Neural cell (in vitro differentiated cells): ENCODE measurements around the gene WDR37. TPM values are rescaled to one million over a fixed set of nuclear protein-coding genes. Genes with fewer than 3 reads are reported as not detected.

Experiments used
- H2AFZ ChIP-seq: fragments of 200-600, 300-800 bp; sonication (generic), shearing (Covaris generic); 2 replicates; pipeline ENCODE4 v1.6.0; 2014; ENCODE audit warnings: low read depth, mild to moderate bottlenecking, antibody characterized with exemption, low read length, moderate library complexity
- H3F3A ChIP-seq: fragments of 200-600 bp; shearing (Covaris generic); 2 replicates; pipeline ENCODE4 v1.6.1; 2016; ENCODE audit warnings: mild to moderate bottlenecking, moderate library complexity, mixed read lengths, antibody characterized with exemption, low read length; ENCODE audit not compliant: insufficient read depth, poor library complexity, severe bottlenecking
- H3K27ac ChIP-seq: fragments of 200-600, 300-800 bp; sonication (generic), shearing (Covaris generic); 2 replicates; pipeline ENCODE4 v1.5.1; 2014; ENCODE audit warnings: mild to moderate bottlenecking, low read length, moderate library complexity
- H3K27me3 ChIP-seq: fragments of 300-800, 200-600 bp; sonication (generic), shearing (Covaris generic); 2 replicates; pipeline ENCODE4 v1.6.0; 2014; ENCODE audit warnings: mild to moderate bottlenecking, low read depth, low read length, moderate library complexity; ENCODE audit not compliant: insufficient read depth
- H3K36me3 ChIP-seq: fragments of 300-800, 200-600 bp; sonication (generic), shearing (Covaris generic); 2 replicates; pipeline ENCODE4 v1.5.1; 2014; ENCODE audit warnings: mild to moderate bottlenecking, antibody characterized with exemption, low read length, moderate library complexity; ENCODE audit not compliant: insufficient read depth
- H3K4me2 ChIP-seq: fragments of 300-800, 200-600 bp; sonication (generic), shearing (Covaris generic); 2 replicates; pipeline ENCODE4 v1.6.0; 2014; ENCODE audit warnings: mild to moderate bottlenecking, low read length
- H3K4me3 ChIP-seq: fragments of 300-800, 200-600 bp; sonication (generic), shearing (Covaris generic); 2 replicates; pipeline ENCODE4 v1.5.1; 2014; ENCODE audit warnings: mild to moderate bottlenecking, low read length, moderate library complexity
- H3K79me2 ChIP-seq: fragments of 200-600 bp; shearing (Covaris generic); replicated peaks from 2 replicates; pipeline ENCODE4 v1.6.0; 2014; ENCODE audit warnings: mild to moderate bottlenecking, low read length, moderate library complexity; ENCODE audit not compliant: insufficient read depth
- H3K9ac ChIP-seq: fragments of 300-800, 200-600 bp; sonication (generic), shearing (Covaris generic); 2 replicates; pipeline ENCODE4 v1.6.1; 2016; ENCODE audit warnings: mild to moderate bottlenecking, low read length, mixed read lengths
- H3K9me2 ChIP-seq: fragments of 200-600 bp; shearing (Covaris generic); 2 replicates; pipeline ENCODE4 v1.6.1; 2016; ENCODE audit warnings: mild to moderate bottlenecking, low read length, mixed read lengths; ENCODE audit not compliant: insufficient read depth
- H3K9me3 ChIP-seq: fragments of 200-600, 300-800 bp; sonication (generic), shearing (Covaris generic); 2 replicates; pipeline ENCODE4 v1.6.1; 2016; ENCODE audit warnings: mild to moderate bottlenecking, mixed run types, low read length, moderate library complexity, mixed read lengths
- H4K20me1 ChIP-seq: fragments of 200-600 bp; shearing (Covaris generic); 2 replicates; pipeline ENCODE4 v1.6.1; 2016; ENCODE audit warnings: mild to moderate bottlenecking, mixed run types; ENCODE audit not compliant: insufficient read depth
- EP300 ChIP-seq: fragments of 450-650 bp; conservative IDR thresholded peaks from 2 replicates; pipeline ENCODE4 v1.6.1; 2014; ENCODE audit warnings: antibody characterized with exemption, mild to moderate bottlenecking, moderate library complexity; ENCODE audit not compliant: poor library complexity, severe bottlenecking
- EZH2 ChIP-seq: fragments of 200-600, 300-800 bp; shearing (Covaris generic), sonication (generic); IDR thresholded peaks from 2 replicates; pipeline ENCODE4 v1.6.1; 2014; ENCODE audit warnings: antibody characterized with exemption, low read length, borderline replicate concordance, mild to moderate bottlenecking; ENCODE audit not compliant: insufficient read depth, poor library complexity, severe bottlenecking
- MXI1 ChIP-seq: fragments of 450-650 bp; conservative IDR thresholded peaks from 2 replicates; pipeline ENCODE4 v1.6.1; 2014; ENCODE audit warnings: antibody characterized with exemption, mild to moderate bottlenecking; ENCODE audit not compliant: poor library complexity, severe bottlenecking
- POLR2AphosphoS5 ChIP-seq: IDR thresholded peaks from 2 replicates; pipeline ENCODE4 v1.6.1; 2012
- RAD21 ChIP-seq: fragments of 450-650 bp; conservative IDR thresholded peaks from 2 replicates; pipeline ENCODE4 v1.6.1; 2014; ENCODE audit warnings: antibody characterized with exemption, mild to moderate bottlenecking, moderate library complexity
- SMC3 ChIP-seq: fragments of 450-650 bp; conservative IDR thresholded peaks from 2 replicates; pipeline ENCODE4 v1.6.1; 2014; ENCODE audit warnings: antibody characterized with exemption, mild to moderate bottlenecking, moderate library complexity; ENCODE audit not compliant: poor library complexity
- TAF1 ChIP-seq: IDR thresholded peaks from 2 replicates; pipeline ENCODE4 v1.6.1; 2012; ENCODE audit warnings: low read depth
- polyA plus RNA-seq: library from polyadenylated mRNA; depleted of rRNA; stranded (reverse); fragments of >200 nt; gene quantifications from 2 replicates; pipeline ENCODE4 v1.2.3, GENCODE V29; 2014
- TF ChIP-seq, protein P1 (sequence below): fragments of 450-650 bp; IDR thresholded peaks from 2 replicates; pipeline ENCODE4 v1.5.1; 2014; ENCODE audit warnings: antibody characterized with exemption, mild to moderate bottlenecking, moderate library complexity; ENCODE audit not compliant: poor library complexity, severe bottlenecking
- TF ChIP-seq, protein P2 (sequence below): IDR thresholded peaks from 2 replicates; pipeline ENCODE4 v1.6.1; 2012; ENCODE audit warnings: borderline replicate concordance

Gene WDR37
- polyA plus RNA-seq, 1 donor from 2014 or later: 32.3 TPM

DNA sequence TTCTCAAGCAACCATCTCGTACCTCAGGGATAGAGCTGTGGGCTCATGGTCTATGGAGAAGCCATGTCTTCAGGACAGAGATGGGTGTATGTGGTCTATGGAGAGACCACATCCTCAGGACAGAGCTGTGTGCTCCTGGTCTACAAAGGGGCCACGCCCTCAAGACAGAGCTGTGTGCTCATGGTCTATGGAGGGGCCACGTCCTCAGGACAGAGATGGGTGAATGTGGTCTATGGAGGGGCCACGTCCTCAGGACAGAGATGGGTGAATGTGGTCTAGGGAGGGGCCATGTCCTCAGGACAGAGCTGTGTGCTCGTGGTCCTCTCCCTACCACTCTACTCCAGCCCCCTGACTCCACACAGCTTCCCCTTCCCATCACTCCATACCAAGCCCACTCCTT is 117.8 kb downstream of the WDR37 start:
- TF ChIP-seq EP300 (no peak), EZH2 (no peak), MXI1 (no peak), TAF1 (no peak), SMC3 (no peak), RAD21 (no peak)
- TF ChIP-seq, protein P1, sequence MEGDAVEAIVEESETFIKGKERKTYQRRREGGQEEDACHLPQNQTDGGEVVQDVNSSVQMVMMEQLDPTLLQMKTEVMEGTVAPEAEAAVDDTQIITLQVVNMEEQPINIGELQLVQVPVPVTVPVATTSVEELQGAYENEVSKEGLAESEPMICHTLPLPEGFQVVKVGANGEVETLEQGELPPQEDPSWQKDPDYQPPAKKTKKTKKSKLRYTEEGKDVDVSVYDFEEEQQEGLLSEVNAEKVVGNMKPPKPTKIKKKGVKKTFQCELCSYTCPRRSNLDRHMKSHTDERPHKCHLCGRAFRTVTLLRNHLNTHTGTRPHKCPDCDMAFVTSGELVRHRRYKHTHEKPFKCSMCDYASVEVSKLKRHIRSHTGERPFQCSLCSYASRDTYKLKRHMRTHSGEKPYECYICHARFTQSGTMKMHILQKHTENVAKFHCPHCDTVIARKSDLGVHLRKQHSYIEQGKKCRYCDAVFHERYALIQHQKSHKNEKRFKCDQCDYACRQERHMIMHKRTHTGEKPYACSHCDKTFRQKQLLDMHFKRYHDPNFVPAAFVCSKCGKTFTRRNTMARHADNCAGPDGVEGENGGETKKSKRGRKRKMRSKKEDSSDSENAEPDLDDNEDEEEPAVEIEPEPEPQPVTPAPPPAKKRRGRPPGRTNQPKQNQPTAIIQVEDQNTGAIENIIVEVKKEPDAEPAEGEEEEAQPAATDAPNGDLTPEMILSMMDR: no peak
- no peaks in the 10 kb centered on the region for H3F3A ChIP-seq

DNA sequence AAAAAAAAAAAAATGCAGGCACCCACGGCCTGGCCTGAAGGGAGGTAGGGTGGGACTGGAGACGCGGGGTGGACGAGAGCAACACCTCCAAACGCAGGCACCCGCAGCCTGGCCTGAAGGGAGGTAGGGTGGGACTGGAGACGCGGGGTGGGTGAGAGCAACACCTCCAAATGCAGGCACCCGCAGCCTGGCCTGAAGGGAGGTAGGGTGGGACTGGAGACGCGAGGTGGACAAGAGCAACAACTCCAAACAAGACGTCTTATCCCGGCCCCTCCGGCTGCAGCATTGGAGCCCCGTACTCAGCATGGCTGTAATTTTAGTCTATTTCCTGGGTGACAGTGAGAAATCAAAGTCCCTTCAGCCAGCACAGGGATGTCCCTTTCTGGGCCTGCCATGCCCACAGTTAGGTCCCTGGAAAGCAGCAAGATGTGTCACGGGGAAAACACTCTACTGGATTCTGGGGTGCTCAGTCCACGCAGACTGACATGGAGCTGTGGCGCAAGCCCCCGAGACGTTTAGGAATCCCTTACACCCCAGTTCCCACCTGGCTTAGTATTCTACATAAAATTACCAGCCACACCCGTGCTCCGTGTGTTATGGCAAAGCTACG is 119.9 kb downstream of the WDR37 start:
- H3K4me2 ChIP-seq: no peak overlapping the region
- no peaks in the 10 kb centered on the region for H4K20me1 ChIP-seq
- H3K9me3 ChIP-seq: no peaks in the 10 kb centered on the region
- H3K27me3 ChIP-seq: no peaks in the 10 kb centered on the region
- H2AFZ ChIP-seq: no peak overlapping the region
- H3K27ac ChIP-seq: no peak overlapping the region
- H3F3A ChIP-seq: no peaks in the 10 kb centered on the region
- no peak overlapping the region for H3K4me3 ChIP-seq
- TF ChIP-seq MXI1: no peak
- no peaks in the 10 kb centered on the region for H3K36me3 ChIP-seq
- H3K9me2 ChIP-seq: no peaks in the 10 kb centered on the region
- no peak overlapping the region for H3K9ac ChIP-seq
- H3K79me2 ChIP-seq: no peaks in the 10 kb centered on the region

More for the DNA sequence above, 117.8 kb downstream of the WDR37 start:
- Histone ChIP-seq H3K9ac (no peak overlapping the region), H3K36me3 (no peaks in the 10 kb centered on the region), H3K4me2 (no peak overlapping the region), H3K4me3 (no peak overlapping the region), H3K79me2 (no peaks in the 10 kb centered on the region), H2AFZ (no peak overlapping the region), H3K9me3 (no peaks in the 10 kb centered on the region), H3K27me3 (no peaks in the 10 kb centered on the region), H4K20me1 (no peaks in the 10 kb centered on the region), H3K27ac (no peak overlapping the region), H3K9me2 (no peaks in the 10 kb centered on the region)

DNA sequence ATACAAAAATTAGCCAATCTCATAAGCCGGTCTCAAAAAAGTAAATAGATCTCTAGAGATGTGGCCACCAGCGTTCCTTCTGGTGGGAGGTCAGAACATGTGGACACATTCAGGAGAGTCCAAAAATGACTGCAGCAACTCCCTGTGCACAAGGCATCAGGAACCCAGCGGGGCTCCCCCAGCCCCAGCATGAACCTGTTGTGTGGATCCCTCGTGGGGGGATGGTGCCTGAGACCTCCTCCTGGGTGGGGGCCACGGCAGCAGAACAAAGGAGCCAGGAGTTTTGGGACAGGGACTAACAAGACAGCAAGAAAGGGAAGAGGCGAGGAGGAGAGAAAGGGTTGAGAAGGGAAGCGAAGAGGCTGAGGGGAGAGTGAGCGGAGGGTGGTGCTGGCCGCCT is 121.8 kb downstream of the WDR37 start:
- no peak for TF ChIP-seq RAD21
- TF ChIP-seq MXI1: no peak
- TF ChIP-seq, protein P2, sequence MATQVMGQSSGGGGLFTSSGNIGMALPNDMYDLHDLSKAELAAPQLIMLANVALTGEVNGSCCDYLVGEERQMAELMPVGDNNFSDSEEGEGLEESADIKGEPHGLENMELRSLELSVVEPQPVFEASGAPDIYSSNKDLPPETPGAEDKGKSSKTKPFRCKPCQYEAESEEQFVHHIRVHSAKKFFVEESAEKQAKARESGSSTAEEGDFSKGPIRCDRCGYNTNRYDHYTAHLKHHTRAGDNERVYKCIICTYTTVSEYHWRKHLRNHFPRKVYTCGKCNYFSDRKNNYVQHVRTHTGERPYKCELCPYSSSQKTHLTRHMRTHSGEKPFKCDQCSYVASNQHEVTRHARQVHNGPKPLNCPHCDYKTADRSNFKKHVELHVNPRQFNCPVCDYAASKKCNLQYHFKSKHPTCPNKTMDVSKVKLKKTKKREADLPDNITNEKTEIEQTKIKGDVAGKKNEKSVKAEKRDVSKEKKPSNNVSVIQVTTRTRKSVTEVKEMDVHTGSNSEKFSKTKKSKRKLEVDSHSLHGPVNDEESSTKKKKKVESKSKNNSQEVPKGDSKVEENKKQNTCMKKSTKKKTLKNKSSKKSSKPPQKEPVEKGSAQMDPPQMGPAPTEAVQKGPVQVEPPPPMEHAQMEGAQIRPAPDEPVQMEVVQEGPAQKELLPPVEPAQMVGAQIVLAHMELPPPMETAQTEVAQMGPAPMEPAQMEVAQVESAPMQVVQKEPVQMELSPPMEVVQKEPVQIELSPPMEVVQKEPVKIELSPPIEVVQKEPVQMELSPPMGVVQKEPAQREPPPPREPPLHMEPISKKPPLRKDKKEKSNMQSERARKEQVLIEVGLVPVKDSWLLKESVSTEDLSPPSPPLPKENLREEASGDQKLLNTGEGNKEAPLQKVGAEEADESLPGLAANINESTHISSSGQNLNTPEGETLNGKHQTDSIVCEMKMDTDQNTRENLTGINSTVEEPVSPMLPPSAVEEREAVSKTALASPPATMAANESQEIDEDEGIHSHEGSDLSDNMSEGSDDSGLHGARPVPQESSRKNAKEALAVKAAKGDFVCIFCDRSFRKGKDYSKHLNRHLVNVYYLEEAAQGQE: no peak
- TF ChIP-seq TAF1: no peak
- no peak for TF ChIP-seq EP300
- no peak for TF ChIP-seq EZH2
- TF ChIP-seq POLR2AphosphoS5: no peak
- no peak for TF ChIP-seq SMC3
- TF ChIP-seq, protein P1: no peak
- H4K20me1 ChIP-seq: no peaks in the 10 kb centered on the region
- H3K27ac ChIP-seq: no peak overlapping the region

More for the DNA sequence above, 121.8 kb downstream of the WDR37 start:
- Histone ChIP-seq H3K27me3 (no peaks in the 10 kb centered on the region), H2AFZ (no peak overlapping the region), H3K79me2 (no peaks in the 10 kb centered on the region), H3K9me3 (no peaks in the 10 kb centered on the region), H3K36me3 (no peaks in the 10 kb centered on the region), H3K4me2 (no peak overlapping the region), H3K9me2 (no peaks in the 10 kb centered on the region), H3F3A (no peaks in the 10 kb centered on the region), H3K9ac (no peak overlapping the region), H3K4me3 (no peak overlapping the region)
